HG03460 (cell line): ENCODE data around the gene MIA.
"Not testable (repeated sequence)": the region's sequence is repeated elsewhere in the genome, so short reads cannot be mapped to it uniquely, and the experiment has no call there.

Source experiments
- ATAC-seq: cut with Tn5 transposase; IDR thresholded peaks from one replicate; pipeline ENCODE4 v1.9.1; 2021; ENCODE audit not compliant: unreplicated experiment

The MIA gene

DNA sequence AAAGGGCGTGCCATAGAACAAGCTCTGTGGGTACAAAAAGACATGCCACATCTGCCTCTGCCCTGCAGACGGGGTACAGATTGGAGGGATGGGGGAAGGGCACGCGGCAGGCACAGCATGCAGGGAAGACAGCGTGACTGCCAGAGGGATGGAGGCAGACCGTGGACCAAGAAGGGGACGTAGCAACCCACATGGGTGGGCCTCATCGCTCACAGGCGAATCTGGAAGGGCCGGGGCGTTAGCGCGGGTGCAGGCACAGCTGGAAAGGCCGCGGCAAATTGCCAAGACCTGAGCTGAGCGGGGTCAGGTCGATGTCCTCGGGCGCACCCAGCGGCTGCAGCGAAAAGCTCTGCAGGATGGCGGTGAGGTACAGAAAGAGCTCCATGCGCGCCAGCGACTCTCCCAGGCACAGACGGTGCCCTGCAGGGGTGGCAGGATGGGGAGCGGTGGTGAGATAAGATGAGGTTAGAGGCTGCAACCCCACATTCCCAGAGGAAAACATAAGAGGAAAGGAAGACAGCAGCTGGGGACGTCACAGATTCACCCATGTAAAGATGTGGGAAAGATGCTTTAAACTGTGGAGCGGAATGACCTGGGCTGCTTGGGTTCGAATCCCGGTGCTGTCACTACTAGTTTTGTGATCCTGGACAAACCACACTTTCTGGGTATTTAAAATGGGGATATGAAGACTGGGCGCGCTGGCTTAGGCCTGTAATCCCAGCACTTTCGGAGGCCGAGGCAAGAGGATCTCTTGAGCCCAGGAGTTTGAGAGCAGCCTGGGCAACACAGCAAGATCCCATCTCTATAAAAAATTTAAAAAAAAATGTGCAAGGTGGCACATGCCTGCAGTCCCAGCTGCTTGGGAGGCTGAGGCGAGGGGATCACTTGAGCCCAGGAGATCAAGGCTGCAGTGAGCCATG lies 43.4 kb downstream of the MIA start:
- peak; percentile 60 for ATAC-seq

DNA sequence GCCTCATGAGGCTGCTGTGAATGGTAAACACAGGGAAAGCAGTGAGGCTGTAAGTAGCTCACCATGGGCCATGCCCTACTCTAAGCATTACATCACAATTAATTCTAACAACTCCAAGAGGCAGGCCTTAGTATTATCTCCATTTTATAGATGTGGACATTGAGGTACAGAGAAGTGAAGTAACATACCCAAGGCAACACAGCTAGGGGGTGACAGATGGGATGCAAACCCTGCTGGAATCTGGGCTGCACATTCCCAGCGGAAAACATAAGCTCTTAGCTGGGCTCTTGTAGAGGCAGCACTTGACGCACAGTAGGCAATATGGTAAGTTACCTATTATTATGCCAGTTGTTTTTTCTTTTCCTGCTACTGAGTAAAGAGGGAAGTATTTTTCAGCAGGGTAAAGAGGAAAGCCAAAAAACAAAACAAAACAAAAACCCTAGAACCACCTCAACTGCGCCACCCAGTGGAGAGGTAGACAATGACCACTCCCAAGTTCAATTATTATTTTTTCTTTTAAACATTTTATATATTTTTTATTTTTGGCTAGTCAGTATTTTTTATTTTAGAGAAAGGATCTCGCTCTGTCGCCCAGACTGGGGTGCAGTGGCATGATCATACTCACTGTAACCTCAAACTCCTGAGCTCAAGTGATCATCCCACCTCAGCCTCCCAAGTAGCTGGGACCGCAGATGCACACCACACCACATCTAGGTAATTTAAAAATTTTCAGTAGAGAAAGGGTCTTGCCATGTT lies 44.3 kb downstream of the MIA start:
- not testable (repeated sequence) for ATAC-seq

DNA sequence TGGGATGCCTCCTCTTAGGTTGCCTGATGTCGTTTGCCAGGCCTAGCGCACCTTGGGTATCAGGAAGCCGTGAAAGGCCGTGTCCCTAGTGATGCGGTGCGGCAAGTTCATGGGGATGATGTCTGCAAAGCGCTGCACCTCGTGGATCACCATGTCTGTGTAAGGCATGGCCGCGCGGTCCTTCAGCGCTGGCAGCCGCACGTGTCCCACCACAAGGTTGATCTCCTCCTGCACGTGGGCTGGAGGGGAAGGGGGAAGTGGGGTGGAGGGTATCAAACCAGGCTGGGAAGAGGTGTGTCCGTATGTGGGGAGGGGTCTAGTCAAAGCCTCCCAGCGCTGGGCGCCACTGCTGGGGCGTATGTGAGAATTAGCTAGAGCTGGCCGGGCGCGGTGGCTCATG lies 46.8 kb downstream of the MIA start:
- no peak for ATAC-seq

DNA sequence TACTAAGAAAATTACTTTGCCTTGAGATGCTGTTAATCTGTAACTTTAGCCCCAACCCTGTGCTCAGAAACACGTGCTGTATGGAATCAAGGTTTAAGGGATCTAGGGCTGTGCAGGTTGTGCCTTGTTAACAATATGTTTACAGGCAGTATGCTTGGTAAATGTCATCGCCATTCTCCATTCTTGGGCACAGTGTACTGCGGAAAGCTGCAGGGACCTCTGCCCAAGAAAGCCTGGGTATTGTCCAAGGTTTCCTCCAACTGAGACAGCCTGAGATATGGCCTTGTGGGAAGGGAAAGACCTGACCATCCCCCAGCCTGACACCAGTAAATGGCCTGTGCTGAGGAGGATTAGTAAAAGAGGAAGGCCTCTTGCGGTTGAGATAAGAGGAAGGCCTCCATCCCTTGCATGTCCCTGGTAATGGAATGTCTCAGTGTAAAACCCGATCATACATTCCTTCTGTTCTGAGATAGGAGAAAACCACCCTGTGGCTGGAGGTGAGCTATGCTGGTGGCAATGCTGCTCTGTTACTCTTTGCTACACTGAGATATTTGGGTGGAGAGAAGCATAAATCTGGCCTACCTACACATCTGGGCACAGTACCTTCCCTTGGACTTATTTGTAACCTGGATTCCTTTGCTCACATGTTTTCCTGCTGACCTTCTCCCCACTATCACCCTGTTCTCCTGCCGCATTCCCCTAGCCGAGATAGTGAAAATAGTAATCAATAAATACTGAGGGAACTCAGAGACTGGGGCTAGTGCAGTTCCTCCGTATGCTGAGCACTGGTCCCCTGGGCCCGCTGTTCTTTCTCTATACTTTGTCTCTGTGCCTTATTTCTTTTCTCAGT lies 47.6 kb downstream of the MIA start:
- ATAC-seq = not testable (repeated sequence)

DNA sequence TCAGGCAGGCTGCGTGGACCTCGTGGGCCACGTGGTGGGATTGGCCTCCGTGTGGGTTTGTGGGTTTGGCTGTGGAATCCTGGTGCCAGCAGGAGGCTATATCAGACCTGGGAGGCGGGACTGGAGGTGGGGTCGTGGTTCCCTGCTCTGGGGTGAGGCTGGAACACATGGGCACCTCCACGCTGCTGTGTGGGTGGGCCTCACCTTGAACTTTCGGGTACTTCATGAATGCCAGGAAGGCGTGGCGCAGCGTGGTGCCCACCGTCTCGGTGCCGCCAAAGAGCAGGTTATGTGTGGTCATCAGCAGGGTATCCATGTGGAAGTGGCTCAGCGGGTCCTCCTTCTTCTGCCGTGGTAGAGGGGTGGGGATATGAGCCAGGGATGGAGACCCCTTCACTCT lies 49.6 kb downstream of the MIA start:
- ATAC-seq = not testable (repeated sequence)

DNA sequence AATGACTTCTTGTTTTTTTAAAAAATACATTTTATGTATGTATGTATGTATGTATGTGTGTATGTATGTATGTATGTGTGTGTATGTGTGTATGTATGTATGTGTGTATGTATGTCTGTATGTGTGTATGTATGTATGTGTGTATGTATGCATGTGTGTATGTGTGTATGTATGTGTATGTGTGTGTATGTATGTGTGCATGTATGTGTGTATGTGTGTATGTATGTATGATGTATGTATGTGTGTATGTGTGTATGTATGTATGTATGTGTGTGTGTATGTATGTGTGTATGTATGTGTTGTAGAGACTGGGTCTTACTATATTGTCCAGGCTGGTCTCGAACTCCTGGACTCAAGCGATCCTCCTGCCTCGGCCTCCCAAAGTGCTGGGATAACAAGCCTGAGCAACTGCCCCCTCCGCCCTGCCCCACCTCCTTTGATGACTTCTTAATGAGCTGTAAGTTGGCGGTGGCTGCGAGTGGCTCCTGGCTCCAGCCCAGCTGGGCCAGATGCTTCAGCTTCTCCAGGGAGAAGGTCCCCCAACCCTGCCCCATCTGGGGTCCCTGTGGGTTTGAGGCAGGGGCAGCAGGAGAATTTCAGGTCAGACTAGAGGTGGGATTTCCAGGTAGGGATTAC lies 50.3 kb downstream of the MIA start:
- ATAC-seq = not testable (repeated sequence)

DNA sequence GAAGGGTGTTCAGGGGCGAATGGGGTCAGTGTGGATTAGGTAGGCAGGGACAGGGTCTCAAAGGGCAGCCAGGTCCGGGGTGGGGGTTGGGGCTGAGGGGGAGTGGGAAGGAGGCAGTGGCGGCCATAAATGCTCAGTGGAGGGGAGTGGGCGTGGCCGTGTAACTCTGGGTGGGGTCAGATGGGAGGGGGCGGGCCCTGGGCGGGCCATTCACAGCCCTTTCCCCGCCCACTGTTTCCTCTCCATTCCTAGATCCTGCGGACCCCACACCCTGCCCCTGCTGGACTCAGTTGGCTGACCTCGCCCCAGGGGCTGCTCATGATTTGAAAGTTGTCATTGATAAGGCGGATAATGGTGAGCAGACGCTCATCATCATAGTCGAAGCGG lies 51.0 kb downstream of the MIA start:
- ATAC-seq = not testable (repeated sequence)

DNA sequence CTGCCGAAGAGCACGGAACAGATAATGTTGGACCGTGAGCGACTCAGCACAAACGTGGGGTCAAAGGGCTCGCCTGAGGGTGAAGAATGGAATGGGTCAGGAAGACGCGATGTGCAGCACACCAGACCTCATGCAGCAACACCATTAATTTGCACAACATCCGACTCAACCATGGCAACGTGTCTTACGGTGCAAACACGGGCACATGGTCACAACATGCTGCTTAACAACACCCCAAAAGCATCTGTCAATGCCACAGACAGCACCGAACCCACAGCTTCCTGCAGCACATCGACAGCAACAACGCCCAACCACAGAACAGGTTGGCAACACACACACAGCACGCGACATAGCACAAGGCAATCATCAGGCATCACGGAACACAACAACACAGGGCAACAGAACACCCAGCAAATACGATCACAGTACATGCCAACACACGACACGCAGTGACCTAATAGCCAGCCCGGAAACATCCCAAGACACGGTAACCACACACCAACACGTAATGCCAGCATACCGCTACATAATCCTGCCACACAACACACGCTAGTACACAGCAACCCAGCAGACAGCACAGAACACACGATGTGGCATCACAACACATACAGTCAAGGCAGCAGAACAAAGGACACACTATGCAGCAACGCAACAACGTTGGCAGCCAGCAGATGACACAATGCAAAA lies 51.5 kb downstream of the MIA start:
- ATAC-seq = not testable (repeated sequence)
